Mucosa of descending colon (tissue), 3 donors: Measurements from ENCODE around the gene MORN4. TPM values are rescaled to one million over a fixed set of nuclear protein-coding genes. Genes with fewer than 3 reads are reported as not detected.

Experiments
- ATAC-seq: fragments of 200-7000 bp; cut with Tn5 transposase; one replicate; pipeline ENCODE4 v1.9.1; 2020; ENCODE audit warnings: mild to moderate bottlenecking, moderate library complexity
- DNase-seq, 3 donors: peaks; one replicate each; pipeline ENCODE4 v3.0.0-alpha.2; 2020
- H3K36me3 ChIP-seq: fragments of 200-600 bp; one replicate; pipeline ENCODE4 v1.8.0; 2021; ENCODE audit warnings: low read depth, mild to moderate bottlenecking
- H3K4me1 ChIP-seq: fragments of 200-600 bp; one replicate; pipeline ENCODE4 v1.8.0; 2021; ENCODE audit warnings: low read depth, mild to moderate bottlenecking
- H3K4me3 ChIP-seq: fragments of 200-600 bp; one replicate; pipeline ENCODE4 v1.8.0; 2021; ENCODE audit warnings: mild to moderate bottlenecking
- H3K9me3 ChIP-seq: fragments of 200-600 bp; one replicate; pipeline ENCODE4 v1.8.0; 2021; ENCODE audit warnings: mild to moderate bottlenecking
- CTCF ChIP-seq: fragments of 200-600 bp; IDR thresholded peaks from one replicate; pipeline ENCODE4 v1.8.0; 2022; ENCODE audit warnings: antibody characterized with exemption, mild to moderate bottlenecking
- intact Hi-C, 2 donors: fragments of 100-400 bp; cut with DNase I in 1 of 2; cut with micrococcal nuclease in 1 of 2; formaldehyde crosslinking; loops; one replicate each; pipeline versions ENCODE4 v1.11.0 to v1.11.1; 2022; cut with DNase I, micrococcal nuclease
- total RNA-seq, 3 donors: library from RNA; stranded (reverse); fragmentation: NEBNext Ultra II Directional in 2 of 3; extraction: Animal tissue kit (Norgen Biotek cat#: 25700) in 2 of 3; gene quantifications; one replicate each; pipeline versions ENCODE4 v1.2.1 to v1.2.4, GENCODE V29; 2021 to 2023
- donor health status: DM: no; HTN: no; CAD: no; lungs with moderate emphysema.
- donor health status: DM: no; HTN: no; CAD: no.
- donor health status: DM: no; HTN: yes; CAD: no.

The MORN4 gene
- total RNA-seq, 3 donors from 2014 or later = 1.9 to 2.7 (median 2.6) TPM

DNA sequence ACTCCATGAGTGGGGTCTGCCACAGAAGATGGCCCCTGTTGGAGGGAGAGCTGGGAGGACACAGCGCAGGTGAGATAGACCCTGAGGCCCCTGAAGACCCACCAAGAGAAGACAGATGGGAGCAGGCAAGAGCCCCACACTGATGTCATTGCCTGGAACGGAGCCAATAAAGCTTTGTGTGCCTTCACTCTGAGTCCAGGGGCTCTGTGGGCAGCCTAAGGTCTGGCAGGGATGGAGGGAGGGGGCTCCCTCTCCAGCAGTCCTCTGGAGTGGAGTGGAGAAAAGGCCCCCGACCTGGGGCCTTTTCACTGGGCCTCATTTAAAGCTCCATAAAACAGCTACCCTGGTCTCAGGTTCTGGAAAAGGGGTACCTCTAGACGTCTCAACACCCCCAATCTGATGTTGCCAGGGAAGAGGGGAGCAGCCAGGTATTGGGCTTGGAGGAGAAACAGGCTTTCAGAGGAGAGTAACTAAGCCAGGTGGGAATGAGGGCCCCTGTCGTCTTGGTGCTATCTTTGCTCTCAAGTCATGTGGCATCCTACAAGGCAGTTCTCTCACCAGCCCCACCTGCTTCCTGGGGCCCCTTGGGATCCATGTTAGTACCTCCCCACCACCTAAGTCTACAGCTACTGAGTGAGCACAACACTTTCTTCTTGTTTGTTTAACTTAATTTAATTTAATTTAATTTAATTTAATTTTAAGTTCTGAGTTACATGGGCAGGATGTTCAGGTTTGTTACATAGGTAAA, 42.4 kb downstream of the MORN4 start:
- ATAC-seq = no peak
- no peak for TF ChIP-seq CTCF
- Histone ChIP-seq H3K9me3 (no peaks in the 10 kb centered on the region), H3K36me3 (no peaks in the 10 kb centered on the region), H3K4me3 (no peak overlapping the region), H3K4me1 (no peaks in the 10 kb centered on the region)
- intact Hi-C loops = no loop called here
- DNase-seq = no peak

DNA sequence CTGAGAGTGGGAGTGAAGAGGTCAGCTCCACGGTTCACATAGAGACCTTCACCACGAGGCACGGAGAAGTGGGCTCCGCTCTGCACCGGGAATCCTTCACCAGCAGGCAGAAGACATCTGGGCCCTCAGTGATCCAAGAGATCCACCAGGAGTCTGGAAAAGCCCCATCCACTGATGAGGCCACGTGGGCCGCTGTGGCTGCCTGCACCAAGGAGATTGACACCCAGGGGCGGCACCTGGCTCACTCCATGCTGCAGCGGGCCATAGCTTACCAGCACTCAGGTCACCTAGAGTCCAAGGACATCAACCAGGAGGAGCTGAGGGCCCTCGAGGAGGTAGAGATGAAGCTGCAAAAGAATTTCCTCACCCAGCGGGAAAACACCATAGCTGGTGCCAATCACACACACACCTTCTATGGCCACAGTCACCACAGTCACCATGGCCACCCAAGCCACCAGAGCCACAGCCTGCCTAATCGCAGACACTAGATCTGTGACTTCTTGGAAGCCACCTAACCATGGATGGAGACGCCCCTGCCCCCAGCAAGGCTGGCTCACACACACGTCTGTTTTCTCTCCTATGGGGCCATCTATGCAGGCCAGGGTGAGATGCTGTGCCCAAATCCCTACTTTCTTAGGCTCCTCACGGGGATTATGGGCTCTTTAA, 43.1 kb downstream of the MORN4 start:
- Histone ChIP-seq H3K9me3 (no peaks in the 10 kb centered on the region), H3K4me1 (no peaks in the 10 kb centered on the region), H3K36me3 (no peaks in the 10 kb centered on the region), H3K4me3 (no peak overlapping the region)
- intact Hi-C loops = no loop called here
- no peak for ATAC-seq
- TF ChIP-seq CTCF = no peak
- DNase-seq = no peak

DNA sequence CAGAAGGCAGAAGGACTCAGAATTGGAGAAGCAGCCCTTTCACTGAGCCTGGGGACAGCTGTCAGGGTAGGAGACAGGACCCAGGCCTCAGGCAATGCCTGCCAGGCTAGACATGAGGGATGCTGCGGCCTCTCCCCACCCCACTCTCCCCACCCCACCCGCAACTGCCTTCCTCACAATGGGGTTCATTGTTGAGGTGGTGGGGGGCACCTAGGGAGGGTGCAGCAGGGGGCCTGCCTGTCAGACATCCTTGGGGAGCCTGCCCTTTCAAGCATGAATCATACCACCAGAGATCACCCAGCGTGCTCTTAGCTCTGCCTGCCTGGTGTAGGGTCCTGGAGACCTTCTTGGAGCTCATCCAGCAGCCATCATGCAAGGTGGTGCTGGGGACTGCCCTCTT, 43.8 kb downstream of the MORN4 start, which contains the start of gene C10orf62:
Gene C10orf62, plus strand, starts transcription at position 243 of the 400 bp plus-strand sequence. CDS start 177 bp downstream, outside the sequence.
- Histone ChIP-seq H3K4me3 (no peak within 1 kb of the TSS), H3K9me3 (no peaks in the 10 kb centered on the region), H3K4me1 (no peaks in the 10 kb centered on the region), H3K36me3 (no peaks in the 10 kb centered on the region)
- ATAC-seq (no peak), DNase-seq (no peak)
- intact Hi-C loops = no loop called here
- no peak for TF ChIP-seq CTCF

GRCh38 chr10:97587183-97587582, 46.1 kb downstream of the MORN4 start:
- no peak for ATAC-seq
- DNase-seq = no peak
- intact Hi-C loops = no loop called here
- Histone ChIP-seq H3K36me3 (no peaks in the 10 kb centered on the region), H3K4me1 (no peaks in the 10 kb centered on the region), H3K9me3 (no peaks in the 10 kb centered on the region), H3K4me3 (no peak overlapping the region)
- no peak for TF ChIP-seq CTCF

- Histone ChIP-seq H3K4me3 (no peak overlapping the region), H3K9me3 (no peaks in the 10 kb centered on the region), H3K36me3 (no peaks in the 10 kb centered on the region), H3K4me1 (no peaks in the 10 kb centered on the region)
- intact Hi-C loops = no loop called here
- DNase-seq = no peak
- ATAC-seq = no peak
- no peak for TF ChIP-seq CTCF
Observed at GRCh38 chr10:97585439-97585811, 47.9 kb downstream of the MORN4 start.
